Esophagus squamous epithelium (tissue), 4 donors: ENCODE data around the gene DPP4.

ENCODE experiments used
- POLR2A ChIP-seq, 4 donors: fragments of 450-650 bp; IDR thresholded peaks; one replicate each; pipeline ENCODE4 v1.6.1; 2017; ENCODE audit warnings: antibody characterized with exemption in 4 of 4, mild to moderate bottlenecking in 4 of 4, moderate library complexity in 3 of 4
- TF ChIP-seq, protein P1 (sequence below), 6 experiments: fragments of 450-650 bp in 4 of 6; fragments of 200-600 bp in 2 of 6; sonication (generic) in 2 of 6; IDR thresholded peaks; one replicate each; pipeline ENCODE4 v1.5.1; 2016 to 2019; ENCODE audit warnings: antibody characterized with exemption in 6 of 6, mild to moderate bottlenecking in 4 of 6, moderate library complexity in 4 of 6

DNA sequence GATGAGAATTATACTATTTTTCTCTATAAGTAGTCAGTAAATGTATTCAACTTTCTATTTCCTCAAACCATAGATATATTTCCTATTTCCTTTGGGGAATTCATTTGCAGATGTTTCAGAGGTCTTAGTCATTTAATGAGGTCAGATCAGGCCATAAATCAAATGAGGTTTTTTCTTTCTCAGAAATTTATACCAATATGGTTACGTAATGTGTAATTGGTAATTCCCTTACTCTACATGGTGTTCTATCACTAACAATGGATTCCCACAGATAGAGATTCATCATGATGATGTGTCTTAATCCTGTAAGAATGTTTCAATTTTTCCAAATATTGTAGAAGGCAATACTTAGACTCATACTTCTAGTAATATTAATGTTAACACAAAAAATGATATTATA, 108.0 kb downstream of the DPP4 start:
- no peak for TF ChIP-seq POLR2A (IDR thresholded peaks at IDR 0.05)
- TF ChIP-seq, protein P1, sequence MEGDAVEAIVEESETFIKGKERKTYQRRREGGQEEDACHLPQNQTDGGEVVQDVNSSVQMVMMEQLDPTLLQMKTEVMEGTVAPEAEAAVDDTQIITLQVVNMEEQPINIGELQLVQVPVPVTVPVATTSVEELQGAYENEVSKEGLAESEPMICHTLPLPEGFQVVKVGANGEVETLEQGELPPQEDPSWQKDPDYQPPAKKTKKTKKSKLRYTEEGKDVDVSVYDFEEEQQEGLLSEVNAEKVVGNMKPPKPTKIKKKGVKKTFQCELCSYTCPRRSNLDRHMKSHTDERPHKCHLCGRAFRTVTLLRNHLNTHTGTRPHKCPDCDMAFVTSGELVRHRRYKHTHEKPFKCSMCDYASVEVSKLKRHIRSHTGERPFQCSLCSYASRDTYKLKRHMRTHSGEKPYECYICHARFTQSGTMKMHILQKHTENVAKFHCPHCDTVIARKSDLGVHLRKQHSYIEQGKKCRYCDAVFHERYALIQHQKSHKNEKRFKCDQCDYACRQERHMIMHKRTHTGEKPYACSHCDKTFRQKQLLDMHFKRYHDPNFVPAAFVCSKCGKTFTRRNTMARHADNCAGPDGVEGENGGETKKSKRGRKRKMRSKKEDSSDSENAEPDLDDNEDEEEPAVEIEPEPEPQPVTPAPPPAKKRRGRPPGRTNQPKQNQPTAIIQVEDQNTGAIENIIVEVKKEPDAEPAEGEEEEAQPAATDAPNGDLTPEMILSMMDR (IDR thresholded peaks at IDR 0.05), result no peak
